Measurements from ENCODE around the gene CASZ1.

- TF ChIP-seq CTCF (conservative IDR thresholded peaks at IDR 0.05) = no peak
- TF ChIP-seq EZH2 (IDR thresholded peaks at IDR 0.05; ENCODE audit: low read depth) = no peak
Observed at GRCh38 chr1:10685196-10685807, 111.1 kb downstream of the CASZ1 start.

Measured in PC-9 (cell line).